ENCODE measurements around the gene ANTXR1.

DNA sequence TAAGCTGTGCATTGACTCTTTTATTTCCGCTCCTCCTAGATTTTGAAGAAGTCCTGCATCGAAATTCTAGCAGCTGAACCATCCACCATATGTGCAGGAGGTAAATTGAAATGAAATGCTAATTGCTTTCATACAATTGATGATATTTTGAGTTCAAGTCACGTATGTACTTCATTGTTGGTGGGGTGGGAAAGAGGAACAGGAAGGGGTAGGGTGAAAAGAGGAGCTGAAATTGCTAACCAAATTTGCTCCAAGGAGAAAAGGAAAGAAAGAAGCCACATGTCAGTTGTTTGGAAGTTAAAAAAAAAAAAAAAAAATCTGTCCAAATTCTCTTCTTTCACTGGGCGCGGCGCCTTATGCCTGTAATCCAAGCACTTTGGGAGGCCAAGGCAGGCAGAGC, 77.8 kb downstream of the ANTXR1 start:
- TF ChIP-seq, protein P1, sequence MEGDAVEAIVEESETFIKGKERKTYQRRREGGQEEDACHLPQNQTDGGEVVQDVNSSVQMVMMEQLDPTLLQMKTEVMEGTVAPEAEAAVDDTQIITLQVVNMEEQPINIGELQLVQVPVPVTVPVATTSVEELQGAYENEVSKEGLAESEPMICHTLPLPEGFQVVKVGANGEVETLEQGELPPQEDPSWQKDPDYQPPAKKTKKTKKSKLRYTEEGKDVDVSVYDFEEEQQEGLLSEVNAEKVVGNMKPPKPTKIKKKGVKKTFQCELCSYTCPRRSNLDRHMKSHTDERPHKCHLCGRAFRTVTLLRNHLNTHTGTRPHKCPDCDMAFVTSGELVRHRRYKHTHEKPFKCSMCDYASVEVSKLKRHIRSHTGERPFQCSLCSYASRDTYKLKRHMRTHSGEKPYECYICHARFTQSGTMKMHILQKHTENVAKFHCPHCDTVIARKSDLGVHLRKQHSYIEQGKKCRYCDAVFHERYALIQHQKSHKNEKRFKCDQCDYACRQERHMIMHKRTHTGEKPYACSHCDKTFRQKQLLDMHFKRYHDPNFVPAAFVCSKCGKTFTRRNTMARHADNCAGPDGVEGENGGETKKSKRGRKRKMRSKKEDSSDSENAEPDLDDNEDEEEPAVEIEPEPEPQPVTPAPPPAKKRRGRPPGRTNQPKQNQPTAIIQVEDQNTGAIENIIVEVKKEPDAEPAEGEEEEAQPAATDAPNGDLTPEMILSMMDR (IDR thresholded peaks at IDR 0.05): no peak
- no peak for TF ChIP-seq POLR2A (IDR thresholded peaks at IDR 0.05)
